K562 (cell line): ENCODE results near the gene VWA1. TPM values are rescaled to one million over a fixed set of nuclear protein-coding genes. Genes with fewer than 3 reads are reported as not detected.

Experiments used
- EZH2 ChIP-seq: IDR thresholded peaks from 2 replicates; pipeline ENCODE4 v1.6.1; 2012; ENCODE audit warnings: low read depth, mild to moderate bottlenecking, inconsistent platforms, low read length, borderline replicate concordance
- GATAD2A ChIP-seq: fragments of 450-650 bp; IDR thresholded peaks from 2 replicates; pipeline ENCODE4 v1.6.1; 2017
- HMGN3 ChIP-seq: IDR thresholded peaks from 2 replicates; pipeline ENCODE4 v1.6.1; 2011; ENCODE audit warnings: borderline replicate concordance, low read depth, mild to moderate bottlenecking, mixed read lengths, low read length; ENCODE audit not compliant: insufficient read length; ENCODE audit errors: extremely low read depth
- KLF13 ChIP-seq: fragments of 450-650 bp; IDR thresholded peaks from 2 replicates; pipeline ENCODE4 v1.6.1; 2016; ENCODE audit warnings: missing genetic modification characterization, low read depth, mild to moderate bottlenecking, missing compliant biosample characterization, moderate library complexity, borderline replicate concordance
- MTA3 ChIP-seq: fragments of 450-650 bp; formaldehyde crosslinking; IDR thresholded peaks from 2 replicates; pipeline ENCODE4 v1.6.1; 2017; ENCODE audit warnings: mild to moderate bottlenecking, borderline replicate concordance
- PCBP1 ChIP-seq: fragments of 200-400 bp; formaldehyde crosslinking; IDR thresholded peaks from 2 replicates; pipeline ENCODE4 v1.6.1; 2018; ENCODE audit warnings: mild to moderate bottlenecking, low read depth, low read length; ENCODE audit not compliant: poor library complexity, severe bottlenecking
- SRSF1 ChIP-seq: fragments of 200-400 bp; formaldehyde crosslinking; IDR thresholded peaks from 2 replicates; pipeline ENCODE4 v1.6.1; 2017; ENCODE audit warnings: mild to moderate bottlenecking, low read depth, low read length, moderate library complexity
- SRSF7 ChIP-seq: fragments of 200-400 bp; formaldehyde crosslinking; optimal IDR thresholded peaks from 2 replicates; pipeline ENCODE3; 2017; ENCODE audit warnings: mild to moderate bottlenecking, low read depth, low read length
- TEAD4 ChIP-seq, 2 experiments: sonication (generic) in 1 of 2; formaldehyde crosslinking in 1 of 2; IDR thresholded peaks; 2 replicates each; pipeline versions ENCODE4 v1.6.1 to v1.8.0; 2012 to 2022; ENCODE audit warnings: borderline replicate concordance in 1 of 2, inconsistent platforms in 1 of 2, low read length in 1 of 2, mild to moderate bottlenecking in 1 of 2, missing genetic modification reagents in 1 of 2
- ZKSCAN8 ChIP-seq: fragments of 200-800 bp; sonication (Bioruptor generic); IDR thresholded peaks from 2 replicates; pipeline ENCODE4 v1.6.1; 2016; ENCODE audit warnings: missing genetic modification characterization, missing compliant biosample characterization
- polyA plus RNA-seq, 8 experiments: library from polyadenylated mRNA; depleted of rRNA in 4 of 8; stranded (reverse) in 5 of 8; unstranded in 3 of 8; fragments of >200 nt; fragmentation: Nextera tagmentation in 2 of 8; fragmentation: Illumina TruSeq in 1 of 8; extraction: Ambion mirVana in 2 of 8; extraction: Trizol in 1 of 8; gene quantifications; 2 replicates each; pipeline versions ENCODE4 v1.2.1 to v1.2.3, GENCODE V29; 2011 to 2014; ENCODE audit warnings: inconsistent platforms in 1 of 8, missing spikeins in 1 of 8
- total RNA-seq, 7 experiments: library from RNA; depleted of rRNA in 6 of 7; stranded (reverse); fragments of >200 nt in 6 of 7; fragmentation: Illumina TruSeq in 2 of 7; extraction: Trizol in 2 of 7; gene quantifications; 2 replicates each; pipeline versions ENCODE4 v1.2.1 to v1.2.3, GENCODE V29; 2011 to 2021; ENCODE audit warnings: low replicate concordance in 1 of 7
- TF ChIP-seq, protein P1 (sequence below): fragments of 450-650 bp; IDR thresholded peaks from 2 replicates; pipeline ENCODE4 v1.6.1; 2017; ENCODE audit warnings: mild to moderate bottlenecking, moderate library complexity

The VWA1 gene
- total and polyA plus RNA-seq, 9 of the 15 experiments (the other 6 are each of a cell fraction or from before 2014, with no cell fraction given): 0.01 to 6.4 (median 0.85) TPM

- no peak for TF ChIP-seq EZH2
- TF ChIP-seq GATAD2A: no peak
- TF ChIP-seq HMGN3: no peak
- TF ChIP-seq SRSF1: no peak
- TF ChIP-seq TEAD4 (IDR thresholded peaks at IDR 0.05; ENCODE audit: low read length): no peak
- TF ChIP-seq TEAD4 (CRISPR knock-in tag; IDR thresholded peaks at IDR 0.05; ENCODE audit: borderline replicate concordance): no peak
- no peak for TF ChIP-seq ZKSCAN8 (CRISPR knock-in tag)
- TF ChIP-seq MTA3: no peak
- no peak for TF ChIP-seq SRSF7
- TF ChIP-seq, protein P1, sequence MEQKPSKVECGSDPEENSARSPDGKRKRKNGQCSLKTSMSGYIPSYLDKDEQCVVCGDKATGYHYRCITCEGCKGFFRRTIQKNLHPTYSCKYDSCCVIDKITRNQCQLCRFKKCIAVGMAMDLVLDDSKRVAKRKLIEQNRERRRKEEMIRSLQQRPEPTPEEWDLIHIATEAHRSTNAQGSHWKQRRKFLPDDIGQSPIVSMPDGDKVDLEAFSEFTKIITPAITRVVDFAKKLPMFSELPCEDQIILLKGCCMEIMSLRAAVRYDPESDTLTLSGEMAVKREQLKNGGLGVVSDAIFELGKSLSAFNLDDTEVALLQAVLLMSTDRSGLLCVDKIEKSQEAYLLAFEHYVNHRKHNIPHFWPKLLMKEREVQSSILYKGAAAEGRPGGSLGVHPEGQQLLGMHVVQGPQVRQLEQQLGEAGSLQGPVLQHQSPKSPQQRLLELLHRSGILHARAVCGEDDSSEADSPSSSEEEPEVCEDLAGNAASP: no peak
- no peak for TF ChIP-seq KLF13
- TF ChIP-seq PCBP1: peak; percentile 22
Measured at GRCh38 chr1:1426496-1427105, 8.9 kb upstream of the VWA1 start (continued).
